HG02938 (cell line): ENCODE measurements around the gene RBMS3.

Experiments used
- ATAC-seq: cut with Tn5 transposase; IDR thresholded peaks from one replicate; pipeline ENCODE4 v1.9.1; 2021; ENCODE audit warnings: mild to moderate bottlenecking, moderate library complexity; ENCODE audit not compliant: unreplicated experiment

The RBMS3 gene

DNA sequence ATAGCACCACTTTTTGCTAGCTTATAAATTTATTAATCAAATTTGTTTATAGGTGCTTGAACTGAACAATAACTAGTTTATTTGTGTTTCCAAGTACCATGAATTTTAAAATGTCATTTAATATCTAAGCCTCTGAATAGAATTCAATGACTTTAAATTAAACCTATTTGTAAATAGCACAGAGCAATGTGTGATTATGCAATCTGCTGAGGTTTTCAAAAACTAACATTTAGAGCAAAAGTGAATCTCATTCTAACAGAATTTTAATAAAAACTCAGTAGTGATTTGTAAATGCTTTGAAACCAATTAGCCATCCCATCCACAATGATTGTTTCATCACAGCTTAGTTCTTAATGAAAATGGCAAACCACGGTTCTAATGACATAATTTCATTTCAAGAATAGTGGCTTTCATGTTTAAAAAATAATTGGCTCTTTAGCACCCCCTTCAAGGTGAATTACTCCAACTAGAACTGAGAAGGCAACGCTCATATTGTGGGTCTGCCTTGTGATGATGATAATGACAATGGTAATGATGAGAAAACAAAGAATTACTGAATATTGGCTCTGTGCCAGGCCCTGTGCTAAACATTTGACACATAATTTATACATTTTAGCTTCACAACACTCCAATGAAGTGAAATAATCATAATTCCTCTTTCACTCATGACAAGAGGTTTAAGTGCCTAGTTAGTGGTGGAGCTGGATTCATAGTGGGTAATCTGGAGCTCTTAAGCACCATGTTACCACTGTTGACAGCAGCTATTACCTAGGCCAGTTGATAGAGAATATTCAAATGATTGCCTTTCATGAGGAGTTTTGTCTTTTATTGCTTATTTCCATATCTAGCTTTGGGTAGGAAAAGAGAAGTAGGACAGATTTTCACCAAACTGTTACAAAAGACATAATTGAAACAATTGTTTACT is 145.7 kb downstream of the RBMS3 start:
- no peak for ATAC-seq

DNA sequence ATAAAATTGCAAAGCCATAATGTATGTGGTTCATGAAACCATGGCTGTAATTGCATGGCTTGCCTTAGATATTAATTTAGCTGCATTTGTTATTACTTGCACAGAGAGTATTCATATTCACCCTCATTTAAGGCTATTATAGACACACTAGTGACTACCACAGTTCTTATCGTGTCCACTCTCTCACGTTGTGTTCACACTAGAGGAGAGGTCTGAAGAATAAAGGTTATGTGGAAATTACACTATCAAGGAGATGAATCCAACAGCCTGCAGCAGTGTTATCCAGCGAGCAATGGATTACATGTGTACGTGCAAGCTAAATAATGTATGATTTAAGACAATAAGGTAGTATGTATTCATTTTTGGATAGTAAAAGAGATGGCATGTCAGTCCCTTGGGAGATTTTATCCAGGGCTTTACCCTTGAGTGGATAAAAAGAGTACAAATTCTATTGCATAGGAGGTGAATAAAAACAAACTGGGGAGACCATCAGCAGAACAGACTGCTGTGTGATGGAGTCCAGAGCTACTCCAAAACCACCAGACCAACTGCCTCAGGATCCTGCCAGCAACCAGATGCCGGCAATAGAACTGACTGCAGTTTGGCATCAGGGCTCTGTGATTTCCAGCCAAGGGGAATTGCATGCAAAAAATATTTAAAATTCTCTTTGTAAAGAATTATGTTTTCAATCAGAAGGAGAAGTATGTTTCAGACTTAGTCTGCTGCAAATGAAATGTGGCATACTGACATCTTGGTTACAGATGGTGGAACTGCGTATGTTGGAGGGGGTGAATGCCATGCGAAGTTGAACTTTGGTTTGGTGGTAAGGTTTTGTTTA is 146.6 kb downstream of the RBMS3 start:
- ATAC-seq: no peak

DNA sequence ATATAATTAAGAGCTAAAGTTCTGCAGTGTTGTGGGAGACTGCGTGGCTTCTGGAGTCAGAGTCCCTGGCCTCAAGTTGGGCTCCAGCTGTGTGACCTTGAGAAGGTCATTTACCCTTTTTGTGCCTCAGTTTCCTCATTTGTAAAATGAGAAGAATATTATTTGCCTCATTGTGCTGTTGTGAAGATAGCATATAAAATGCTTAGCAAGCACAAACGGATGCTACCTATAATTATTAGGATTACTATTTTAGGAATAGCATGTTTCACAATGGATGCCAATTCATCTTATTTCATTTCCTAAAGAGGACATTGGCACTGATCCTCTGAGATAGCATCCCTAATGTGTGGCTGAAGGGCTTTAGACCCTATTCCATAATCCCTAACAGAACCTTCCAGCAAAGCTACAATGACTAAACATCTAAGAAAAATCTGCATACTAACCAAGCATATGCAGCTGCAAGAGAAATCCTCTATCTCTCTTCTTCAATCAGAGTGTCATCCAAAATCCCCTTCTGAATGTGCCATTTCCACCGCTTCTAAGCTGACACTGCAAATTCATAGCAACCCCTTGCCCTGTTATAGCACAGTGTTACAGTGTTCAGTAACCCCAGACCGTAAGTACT is 148.3 kb downstream of the RBMS3 start:
- no peak for ATAC-seq

DNA sequence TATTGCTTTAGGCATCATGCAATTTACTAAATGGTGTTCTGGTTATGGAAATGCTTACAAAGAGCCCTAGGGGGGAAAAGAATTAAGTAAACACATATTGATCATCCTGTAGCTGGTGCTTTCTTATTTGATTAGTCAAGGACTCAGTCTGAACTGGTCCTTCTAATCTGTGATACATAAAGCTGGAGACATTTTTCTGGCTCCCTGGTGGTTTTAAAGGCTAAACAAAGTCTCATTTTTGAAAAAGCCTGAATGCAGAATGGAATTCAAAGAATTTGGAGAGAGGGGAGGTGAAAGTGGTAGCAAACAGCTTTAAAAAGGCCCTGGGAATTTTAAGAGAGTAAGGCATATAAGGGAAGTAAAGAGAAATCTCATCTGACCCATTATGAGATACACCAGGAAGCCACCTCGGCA is 149.7 kb downstream of the RBMS3 start:
- ATAC-seq: no peak

DNA sequence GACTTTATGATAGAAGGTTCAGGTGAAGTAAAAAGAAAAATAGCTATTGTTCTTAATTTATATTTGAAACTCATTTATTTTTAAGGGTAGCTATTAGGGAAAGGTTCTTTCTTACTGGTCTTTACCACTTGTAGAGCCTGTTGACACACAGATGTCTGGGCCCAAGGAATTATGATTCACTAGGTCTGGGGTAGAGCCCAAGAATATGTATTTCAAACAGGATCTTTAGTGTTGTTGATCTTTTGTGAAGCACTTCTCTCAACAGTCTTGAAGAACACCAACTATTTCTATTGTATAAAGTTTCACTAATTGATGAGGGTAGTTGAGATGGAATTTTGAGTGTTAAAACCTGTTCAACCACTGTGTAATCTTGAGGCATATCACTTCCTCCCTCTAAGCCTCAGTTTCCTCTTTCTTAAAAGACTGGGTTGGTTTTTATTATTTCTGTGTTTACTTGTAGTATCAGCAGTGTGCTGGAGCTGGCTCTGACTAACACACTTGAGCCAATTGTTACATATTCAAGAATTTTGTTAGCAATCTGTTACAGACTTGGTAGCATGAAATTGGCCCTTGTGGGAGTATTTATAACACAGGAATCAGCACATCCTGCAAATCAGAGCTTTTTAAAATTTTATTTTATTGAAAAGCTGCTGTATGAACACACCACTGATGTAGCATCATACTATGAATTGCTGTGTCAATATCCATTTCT is 155.9 kb downstream of the RBMS3 start:
- no peak for ATAC-seq

DNA sequence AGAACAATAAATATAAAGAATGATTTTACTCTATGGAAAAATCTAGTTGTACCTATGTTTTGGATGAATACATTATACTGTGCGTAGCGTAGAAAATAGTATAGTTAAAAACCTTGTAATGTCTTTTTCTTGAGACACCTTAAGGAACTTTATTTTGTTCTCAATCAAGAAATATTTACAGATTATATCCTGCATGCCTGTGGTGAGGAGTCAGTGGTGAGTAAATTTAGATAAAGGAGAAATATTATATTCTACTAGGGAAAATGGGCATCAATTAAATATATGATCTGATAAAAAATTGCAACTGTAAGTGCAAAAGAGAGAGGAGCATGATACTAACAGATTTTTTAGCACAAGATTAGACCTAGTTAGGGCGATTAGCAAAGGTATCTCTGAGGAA is 157.7 kb downstream of the RBMS3 start:
- ATAC-seq: no peak

DNA sequence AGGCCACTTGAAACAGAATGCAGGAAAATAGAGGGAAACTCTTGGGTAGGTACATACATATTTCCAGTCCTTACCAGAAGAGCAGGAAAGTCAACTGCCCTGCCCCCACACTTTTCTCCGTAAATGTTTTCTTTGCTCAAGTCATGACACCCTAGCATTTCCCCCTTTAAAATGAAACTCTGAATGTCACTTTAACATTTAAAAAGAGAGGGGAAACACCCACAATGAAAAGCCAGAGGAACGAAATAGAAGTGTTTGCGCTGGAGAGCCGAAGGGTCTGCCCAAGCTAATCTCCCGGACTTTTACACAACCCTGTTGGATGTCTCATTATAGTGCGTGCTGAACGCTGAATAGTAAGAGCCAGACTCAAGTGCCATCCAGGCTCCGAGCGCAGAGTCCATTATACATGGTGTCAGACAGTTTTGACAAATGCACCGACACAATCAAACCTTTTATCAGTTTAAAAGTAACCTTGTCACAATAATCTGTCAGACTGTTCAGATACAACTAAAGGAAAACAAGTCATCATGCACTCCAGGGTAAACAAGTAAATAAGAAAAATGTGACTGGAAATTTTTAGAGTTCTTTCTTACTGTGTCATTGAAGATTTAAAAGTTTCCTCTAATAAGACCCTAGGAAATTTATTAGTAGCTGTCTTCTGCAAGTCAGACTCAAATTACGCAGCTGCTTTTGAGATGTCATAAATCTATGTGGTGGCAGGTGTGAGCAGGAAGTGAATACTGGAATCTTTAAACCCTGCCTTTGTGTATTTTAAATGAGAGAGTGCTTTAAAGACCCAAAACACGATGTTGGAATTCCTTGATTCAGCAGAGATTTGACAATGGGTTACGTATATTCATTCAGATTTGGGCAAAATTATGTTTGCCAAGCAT is 159.8 kb downstream of the RBMS3 start:
- no peak for ATAC-seq

DNA sequence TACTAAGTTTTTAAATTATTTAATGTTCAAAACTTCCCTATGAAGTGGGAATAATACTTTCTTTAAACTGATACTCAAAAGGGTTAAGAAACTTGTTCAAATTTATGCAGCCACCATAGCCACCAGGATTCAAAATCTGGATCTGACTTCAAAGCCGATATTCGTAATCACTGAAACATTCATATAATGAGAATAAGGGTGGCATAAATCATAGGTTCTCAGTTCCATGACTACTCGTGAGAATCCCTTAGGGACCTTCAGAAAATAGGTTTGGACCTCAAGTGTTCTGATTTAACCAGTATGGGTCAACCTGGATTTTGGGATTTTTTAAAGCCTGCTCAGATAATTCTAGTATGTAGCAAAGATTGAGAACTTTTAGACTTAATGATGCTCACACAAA is 160.6 kb downstream of the RBMS3 start:
- no peak for ATAC-seq

DNA sequence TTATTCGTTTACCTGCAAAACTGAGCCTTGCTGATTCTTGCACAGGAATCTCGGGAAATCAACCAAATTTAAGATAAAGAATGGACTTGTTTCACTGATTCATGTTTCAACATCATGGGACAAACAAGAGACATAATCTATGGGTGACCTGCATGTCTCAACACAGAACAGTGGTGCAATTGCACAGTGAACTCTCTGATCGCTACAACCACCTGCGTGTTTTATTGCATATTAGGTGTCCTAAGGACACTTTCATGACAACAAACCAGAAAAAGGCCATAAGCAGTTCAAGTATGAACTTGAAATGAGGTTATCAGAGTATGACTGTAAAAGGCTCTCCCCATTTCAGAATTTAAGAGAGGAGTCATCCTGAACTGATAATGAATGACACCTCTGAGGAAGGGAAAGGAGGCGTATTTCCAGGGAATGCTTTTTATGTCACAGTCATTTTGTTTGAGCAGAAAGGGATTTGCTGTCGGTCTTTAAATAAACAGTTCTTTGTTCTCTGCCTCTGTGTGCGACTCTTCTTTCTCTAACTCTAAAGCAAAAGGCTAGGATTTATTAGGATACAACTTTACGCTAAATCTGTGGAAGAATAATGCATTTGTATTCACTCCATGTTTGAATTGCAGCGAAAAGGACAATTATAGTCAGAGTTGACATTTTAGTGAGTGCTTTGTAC is 167.2 kb downstream of the RBMS3 start:
- ATAC-seq: no peak

DNA sequence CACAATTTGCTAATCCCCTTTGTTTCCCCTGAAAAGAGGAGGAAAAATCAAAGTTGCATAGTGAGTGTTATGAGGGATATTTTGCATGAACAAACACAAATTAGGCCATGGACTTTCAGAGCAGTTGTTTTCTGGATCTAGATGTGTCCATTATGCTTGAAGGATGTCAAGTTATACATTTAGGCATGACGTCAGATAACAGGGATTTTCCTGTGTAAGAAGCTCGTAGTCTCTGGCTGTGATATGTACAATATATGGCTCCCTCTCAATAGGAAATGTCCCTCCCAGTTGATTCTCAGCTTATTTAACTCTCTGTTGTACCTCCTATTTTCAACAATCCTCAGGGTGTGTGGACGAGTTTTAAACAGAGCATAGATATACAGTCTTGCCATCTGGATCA is 171.0 kb downstream of the RBMS3 start:
- no peak for ATAC-seq

DNA sequence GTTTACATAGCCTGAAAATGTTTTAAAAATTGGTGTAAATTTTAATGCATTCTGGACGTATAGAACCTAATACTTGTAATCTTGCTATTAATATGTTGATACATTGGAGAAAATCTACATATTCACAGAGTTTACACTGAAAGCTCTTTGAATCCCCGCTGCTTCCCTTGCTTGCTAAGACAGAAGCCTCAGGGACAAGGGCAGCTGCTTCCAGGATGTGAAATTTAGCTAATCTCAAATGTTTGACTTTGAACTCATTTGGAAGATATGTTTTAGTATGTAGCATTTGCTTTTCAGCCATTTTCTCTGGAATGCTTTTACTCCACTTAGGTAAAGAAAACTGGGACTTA is 172.0 kb downstream of the RBMS3 start:
- no peak for ATAC-seq

DNA sequence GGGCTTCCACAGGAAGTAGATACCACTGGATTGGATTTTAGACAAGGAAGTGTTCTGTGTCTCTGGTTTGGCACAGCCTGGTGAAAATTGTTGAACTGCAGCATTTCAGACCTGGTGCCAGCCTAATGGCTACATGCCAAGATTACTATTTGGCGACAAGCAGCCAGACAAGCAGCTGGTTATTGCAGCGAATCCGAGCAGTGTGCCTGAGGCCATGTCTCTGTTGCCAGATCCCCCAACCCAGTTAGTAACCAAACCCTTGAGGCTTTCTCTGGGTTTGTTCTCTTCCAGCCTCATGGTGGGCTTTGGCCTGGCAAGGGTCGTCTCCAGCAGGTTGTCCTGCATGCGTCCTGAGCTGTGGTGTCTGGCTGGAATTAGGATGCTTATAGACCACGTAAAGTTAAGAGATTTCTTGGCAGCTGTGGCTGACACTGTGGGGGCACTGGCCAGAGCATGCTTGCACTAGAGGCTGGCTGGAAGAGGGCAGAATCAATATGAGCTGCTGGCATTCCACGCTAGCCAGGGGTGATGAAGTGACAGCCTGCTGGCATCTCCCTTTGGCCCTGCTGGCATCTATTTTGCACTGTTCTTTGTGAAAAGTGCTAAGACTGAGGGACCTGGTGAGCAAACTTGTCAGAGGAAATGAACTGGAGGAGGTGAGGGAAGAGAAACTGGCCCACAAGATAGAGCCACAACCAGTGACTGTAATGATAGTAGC is 172.6 kb downstream of the RBMS3 start:
- no peak for ATAC-seq

DNA sequence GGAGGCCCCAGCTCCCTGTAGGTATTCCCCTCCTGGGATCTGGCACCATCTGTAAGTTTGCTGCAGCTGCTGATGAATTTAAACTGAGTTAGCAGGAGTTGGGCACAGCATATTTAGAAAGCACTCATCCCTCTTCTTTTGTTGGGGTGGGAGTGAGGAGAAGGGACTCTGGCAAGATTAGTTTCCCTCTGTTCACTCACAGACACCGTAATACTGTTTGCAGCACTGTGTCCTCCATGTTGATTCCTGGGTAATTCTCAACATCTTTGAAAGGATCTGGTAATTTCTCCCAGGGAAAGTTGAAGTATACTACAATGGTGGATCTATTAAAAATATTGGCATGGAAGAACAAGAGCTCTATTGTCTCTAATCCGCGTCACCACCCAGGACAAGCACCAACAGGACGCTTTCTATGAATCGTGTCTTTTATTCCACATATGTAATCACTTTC is 173.3 kb downstream of the RBMS3 start:
- no peak for ATAC-seq

DNA sequence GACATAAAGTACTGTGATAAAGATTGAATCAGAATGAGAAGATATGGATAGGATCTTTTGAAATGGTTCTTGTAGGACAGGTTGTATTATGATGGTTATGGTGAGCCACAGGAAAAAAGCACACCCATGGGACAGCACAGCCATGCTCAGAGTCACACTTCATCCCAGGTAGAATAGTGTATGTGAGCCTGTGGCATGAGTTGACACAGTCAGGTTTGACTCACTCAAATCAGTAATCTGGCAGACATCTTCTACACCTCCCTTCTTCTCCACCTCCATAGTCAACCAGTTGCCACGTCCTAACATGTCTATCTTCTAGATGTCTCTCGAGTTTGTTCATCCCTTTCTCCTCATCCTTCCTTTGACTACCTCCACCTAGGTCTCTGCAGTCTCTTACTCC is 176.0 kb downstream of the RBMS3 start:
- ATAC-seq: no peak

DNA sequence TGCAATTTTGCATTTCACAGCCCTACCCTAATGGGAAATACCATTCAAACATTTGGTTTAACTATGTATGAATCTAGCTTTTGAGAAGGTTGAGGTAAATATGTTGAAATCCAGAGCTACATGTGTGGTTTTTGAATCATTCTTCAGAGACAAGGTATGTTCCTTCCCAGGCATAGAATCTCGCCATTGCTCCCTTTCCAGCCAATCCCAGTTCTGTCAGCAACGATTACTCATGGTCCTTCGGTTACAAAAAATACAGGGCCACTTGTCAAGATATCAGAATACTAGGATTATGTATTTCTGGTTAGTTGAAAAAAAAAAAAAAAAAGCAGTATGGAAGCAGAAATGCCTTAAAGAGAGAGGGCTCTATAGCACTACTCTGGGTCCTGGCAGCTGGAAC is 182.4 kb downstream of the RBMS3 start:
- no peak for ATAC-seq

DNA sequence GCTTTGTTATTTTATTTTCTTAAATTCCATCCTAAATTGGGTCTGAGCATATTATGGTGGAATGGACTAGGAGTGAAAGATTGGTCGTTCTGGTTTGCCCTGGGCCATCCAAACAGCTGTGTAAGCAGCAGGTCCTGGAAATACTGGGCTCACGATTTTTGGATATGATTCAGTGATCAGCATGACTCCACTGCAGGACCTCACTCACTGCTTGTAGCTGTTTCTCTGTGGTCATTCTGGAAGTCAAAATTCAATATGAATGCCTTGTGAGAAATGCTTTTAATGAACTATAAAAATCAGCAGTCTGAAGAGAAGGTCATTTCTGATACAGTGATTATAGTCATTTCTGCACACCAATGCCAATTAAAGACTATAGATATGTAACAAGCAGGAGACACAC is 185.0 kb downstream of the RBMS3 start:
- no peak for ATAC-seq

DNA sequence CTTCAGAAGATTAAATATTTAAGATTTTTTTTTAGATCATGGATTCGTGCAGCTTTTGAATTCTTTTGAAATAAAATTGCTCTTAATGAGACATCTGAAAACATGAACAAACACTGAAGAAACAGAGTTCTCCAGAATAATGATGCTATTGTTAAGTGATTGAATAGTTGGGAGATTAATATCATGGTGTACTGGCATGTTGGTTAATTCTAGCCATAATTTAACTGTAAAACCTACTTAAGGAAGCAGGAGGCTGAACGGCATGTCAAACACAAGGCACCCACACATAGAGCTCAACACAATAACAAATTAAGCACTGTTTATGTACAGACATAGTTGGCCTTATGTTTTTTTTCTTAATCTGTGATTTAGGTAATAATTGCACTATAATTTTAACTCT is 185.6 kb downstream of the RBMS3 start:
- no peak for ATAC-seq

DNA sequence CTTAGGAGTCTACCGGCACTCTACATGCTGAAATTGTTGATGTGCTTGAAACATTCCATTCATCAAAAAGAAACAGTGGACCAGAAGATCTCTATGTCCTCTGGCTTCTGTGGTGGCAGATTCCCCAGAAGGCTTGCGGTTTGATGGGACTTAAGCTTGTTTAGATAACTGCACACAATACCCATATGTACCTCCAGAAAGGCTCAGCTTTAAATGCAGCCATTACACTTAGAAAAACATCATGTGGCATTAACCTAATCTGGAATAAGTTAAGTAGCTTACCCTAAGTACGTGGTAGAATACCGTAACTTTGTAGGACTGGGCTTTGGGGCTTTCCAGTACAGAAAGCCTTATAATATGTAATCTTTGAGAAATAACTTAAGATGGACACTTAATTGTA is 187.3 kb downstream of the RBMS3 start:
- ATAC-seq: no peak
